Stimulated activated CD8-positive, alpha-beta memory T cell treated with anti-CD3 and anti-CD28 coated beads, Interleukin-15, amount 100 ng/mL, for 24 hours (primary cell): Measurements from ENCODE around the gene HRC.
A peak's percentile ranks its signal among the peaks of the same experiment; 100 is the strongest.

Experiments used
- DNase-seq: peaks from one replicate; pipeline ENCODE4 v3.0.0-alpha.2; 2020; ENCODE audit warnings: low read depth

Gene HRC

GRCh38 chr19:49114630-49115363 lies 40.4 kb downstream of the HRC start:
- peak; percentile 31 for DNase-seq

GRCh38 chr19:49113762-49114629 lies 41.2 kb downstream of the HRC start, which contains the start of gene LIN7B:
TSS of gene LIN7B (plus strand) at chr19:49114370. CDS start at chr19:49114405, 35 bp downstream.
- peak; percentile 53 for DNase-seq

- DNase-seq, result no peak
These were observed 43.8 kb downstream of the HRC start for GRCh38 chr19:49111218-49111998.

- no peak for DNase-seq
These were observed 44.6 kb downstream of the HRC start for GRCh38 chr19:49110567-49110966.

GRCh38 chr19:49109569-49110233 lies 45.5 kb downstream of the HRC start:
- no peak for DNase-seq

GRCh38 chr19:49109051-49109450 lies 46.1 kb downstream of the HRC start:
- DNase-seq, result no peak

- no peak for DNase-seq
These were observed 47.4 kb downstream of the HRC start for GRCh38 chr19:49107625-49108459.

- peak; percentile 52 for DNase-seq
These were observed 48.5 kb downstream of the HRC start for GRCh38 chr19:49106648-49107135.

- DNase-seq, result no peak
These were observed 50.8 kb downstream of the HRC start for GRCh38 chr19:49104229-49104864.

- no peak for DNase-seq
These were observed 51.7 kb downstream of the HRC start for GRCh38 chr19:49103331-49104085.

- no peak for DNase-seq
These were observed 52.9 kb downstream of the HRC start for GRCh38 chr19:49102303-49102702.
